ENCODE results near the gene PLXDC2. TPM values are rescaled to one million over a fixed set of nuclear protein-coding genes. Genes with fewer than 3 reads are reported as not detected.

PLXDC2 gene
- total RNA-seq, 2 donors from 2014 or later: 19.5 to 26.4 TPM

DNA sequence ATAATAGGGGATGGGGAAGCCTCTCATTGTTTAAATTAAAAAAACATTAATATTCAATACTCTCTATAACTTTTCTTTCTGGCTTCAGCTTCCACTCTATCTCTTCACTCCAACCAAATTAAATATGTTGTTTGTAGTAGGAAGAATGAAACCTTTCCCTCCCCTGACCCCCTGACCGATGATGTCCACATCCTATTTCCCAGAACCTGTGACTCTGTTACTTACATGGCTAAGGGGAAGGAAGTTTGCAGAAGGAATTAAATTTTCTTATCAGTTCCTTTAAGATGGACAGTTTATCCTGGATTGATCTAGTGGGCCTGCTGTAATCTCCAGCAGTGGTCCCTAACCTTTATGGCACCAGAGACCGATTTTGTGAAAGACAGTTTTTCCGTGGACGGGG lies 130.0 kb downstream of the PLXDC2 start:
- no peaks in the 10 kb centered on the region for H3K36me3 ChIP-seq (ENCODE audit: control insufficient read depth, insufficient read depth, low read length)
- Mint-ChIP-seq H3K9me3 (peaks cover 8% of the 10 kb centered on the region), H3K27me3 (ENCODE audit: insufficient read depth) (no peaks in the 10 kb centered on the region), H3K27ac (no peak overlapping the region), H3K4me3 (no peak overlapping the region), H3K36me3 (ENCODE audit: low read depth) (peaks cover 16% of the 10 kb centered on the region), H3K4me1 (peaks cover 7% of the 10 kb centered on the region)
- no peak overlapping the region for H3K9ac ChIP-seq (ENCODE audit: extremely low read depth, low read length, poor library complexity, severe bottlenecking)
- H3K27me3 ChIP-seq (ENCODE audit: control insufficient read depth, insufficient read depth, low read length, poor library complexity, severe bottlenecking): no peaks in the 10 kb centered on the region
- peaks cover 5% of the 10 kb centered on the region for H3K9me3 ChIP-seq (ENCODE audit: control insufficient read depth, low read length)
- DNase-seq: no peak
- TF ChIP-seq, protein P1, sequence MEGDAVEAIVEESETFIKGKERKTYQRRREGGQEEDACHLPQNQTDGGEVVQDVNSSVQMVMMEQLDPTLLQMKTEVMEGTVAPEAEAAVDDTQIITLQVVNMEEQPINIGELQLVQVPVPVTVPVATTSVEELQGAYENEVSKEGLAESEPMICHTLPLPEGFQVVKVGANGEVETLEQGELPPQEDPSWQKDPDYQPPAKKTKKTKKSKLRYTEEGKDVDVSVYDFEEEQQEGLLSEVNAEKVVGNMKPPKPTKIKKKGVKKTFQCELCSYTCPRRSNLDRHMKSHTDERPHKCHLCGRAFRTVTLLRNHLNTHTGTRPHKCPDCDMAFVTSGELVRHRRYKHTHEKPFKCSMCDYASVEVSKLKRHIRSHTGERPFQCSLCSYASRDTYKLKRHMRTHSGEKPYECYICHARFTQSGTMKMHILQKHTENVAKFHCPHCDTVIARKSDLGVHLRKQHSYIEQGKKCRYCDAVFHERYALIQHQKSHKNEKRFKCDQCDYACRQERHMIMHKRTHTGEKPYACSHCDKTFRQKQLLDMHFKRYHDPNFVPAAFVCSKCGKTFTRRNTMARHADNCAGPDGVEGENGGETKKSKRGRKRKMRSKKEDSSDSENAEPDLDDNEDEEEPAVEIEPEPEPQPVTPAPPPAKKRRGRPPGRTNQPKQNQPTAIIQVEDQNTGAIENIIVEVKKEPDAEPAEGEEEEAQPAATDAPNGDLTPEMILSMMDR (conservative IDR thresholded peaks at IDR 0.05): no peak
- H3K4me1 ChIP-seq (ENCODE audit: control insufficient read depth, insufficient read depth, low read length): peaks cover 3% of the 10 kb centered on the region
- no peak overlapping the region for H3K4me3 ChIP-seq (ENCODE audit: low read length)
- WGBS, 2 experiments (ENCODE audit: insufficient coverage in 1 of 2, insufficient read length in 1 of 2): 98% methylated on average over 4 of the region's 4 CpGs; no CpG with 5 or more reads in 1 of the 2 experiments
- no peak overlapping the region for H3K27ac ChIP-seq (ENCODE audit: low read depth, low read length)

DNA sequence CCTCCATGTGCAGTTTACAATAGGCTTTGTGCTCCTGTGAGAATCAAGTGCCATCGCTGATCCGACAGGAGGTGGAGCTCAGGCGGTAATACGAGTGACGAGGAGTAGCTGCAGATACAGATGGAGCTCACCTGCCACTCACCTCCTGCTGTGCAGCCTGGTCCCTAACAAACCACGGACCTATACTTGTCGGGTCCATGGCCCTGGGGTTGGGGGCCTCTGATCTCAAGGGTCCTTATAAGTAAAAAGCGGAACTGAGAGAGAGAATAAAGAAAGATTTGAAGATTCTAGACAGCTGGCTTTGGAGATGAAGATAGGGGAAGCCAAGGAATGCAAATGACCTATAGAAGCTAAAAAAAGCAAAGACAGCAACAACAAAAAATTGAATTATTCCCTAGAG lies 130.6 kb downstream of the PLXDC2 start:
- Mint-ChIP-seq H3K36me3 (ENCODE audit: low read depth) (peaks cover 16% of the 10 kb centered on the region), H3K27ac (no peak overlapping the region)
- DNase-seq: no peak

DNA sequence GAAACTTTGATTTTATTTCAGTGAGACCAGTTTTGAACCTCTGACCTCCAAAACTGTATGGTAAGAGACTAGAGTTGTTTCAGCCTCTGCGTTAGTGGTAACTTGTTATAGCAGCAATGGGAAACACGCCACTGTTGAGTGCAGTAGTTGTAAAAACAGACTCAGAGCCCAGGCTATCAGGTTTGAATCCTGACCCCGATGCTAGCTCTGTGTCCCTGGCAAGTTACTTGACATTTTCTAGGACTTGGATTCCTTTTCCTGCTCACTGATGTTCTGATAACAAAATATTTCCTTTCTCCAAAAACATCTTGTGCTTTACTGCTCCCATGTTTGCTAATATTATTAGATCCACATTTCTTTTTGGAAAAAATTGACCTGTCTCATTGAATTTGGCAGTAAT lies 131.0 kb downstream of the PLXDC2 start:
- WGBS, 2 experiments (ENCODE audit: insufficient coverage in 1 of 2, insufficient read length in 1 of 2): 73 to 83% methylated on average over 3 of the region's 3 CpGs
- no peak overlapping the region for H3K4me3 Mint-ChIP-seq
- TF ChIP-seq, protein P1 (conservative IDR thresholded peaks at IDR 0.05): no peak
- no peak for DNase-seq
- Histone ChIP-seq H3K4me3 (ENCODE audit: low read length) (no peak overlapping the region), H3K27me3 (ENCODE audit: control insufficient read depth, insufficient read depth, low read length, poor library complexity, severe bottlenecking) (no peaks in the 10 kb centered on the region), H3K9me3 (ENCODE audit: control insufficient read depth, low read length) (peaks cover 5% of the 10 kb centered on the region), H3K9ac (ENCODE audit: extremely low read depth, low read length, poor library complexity, severe bottlenecking) (no peak overlapping the region), H3K36me3 (ENCODE audit: control insufficient read depth, insufficient read depth, low read length) (no peaks in the 10 kb centered on the region), H3K4me1 (ENCODE audit: control insufficient read depth, insufficient read depth, low read length) (no peaks in the 10 kb centered on the region), H3K27ac (ENCODE audit: low read depth, low read length) (no peak overlapping the region)
- no peak overlapping the region for H3K27ac Mint-ChIP-seq
- no peaks in the 10 kb centered on the region for H3K27me3 Mint-ChIP-seq (ENCODE audit: insufficient read depth)
- no peaks in the 10 kb centered on the region for H3K4me1 Mint-ChIP-seq
- peaks cover 8% of the 10 kb centered on the region for H3K9me3 Mint-ChIP-seq
- peaks cover 16% of the 10 kb centered on the region for H3K36me3 Mint-ChIP-seq (ENCODE audit: low read depth)

More for the DNA sequence above, 130.6 kb downstream of the PLXDC2 start:
- no peaks in the 10 kb centered on the region for H3K36me3 ChIP-seq (ENCODE audit: control insufficient read depth, insufficient read depth, low read length)
- H3K9me3 ChIP-seq (ENCODE audit: control insufficient read depth, low read length): peaks cover 5% of the 10 kb centered on the region
- WGBS, 2 experiments (ENCODE audit: insufficient coverage in 1 of 2, insufficient read length in 1 of 2): 93 to 96% methylated on average over 5 to 8 of the region's 8 CpGs
- H3K27ac ChIP-seq (ENCODE audit: low read depth, low read length): no peak overlapping the region
- TF ChIP-seq, protein P1 (conservative IDR thresholded peaks at IDR 0.05): no peak
- H3K4me3 ChIP-seq (ENCODE audit: low read length): no peak overlapping the region
- no peaks in the 10 kb centered on the region for H3K27me3 ChIP-seq (ENCODE audit: control insufficient read depth, insufficient read depth, low read length, poor library complexity, severe bottlenecking)
- peaks cover 1% of the 10 kb centered on the region for H3K4me1 Mint-ChIP-seq
- no peaks in the 10 kb centered on the region for H3K4me1 ChIP-seq (ENCODE audit: control insufficient read depth, insufficient read depth, low read length)
- H3K4me3 Mint-ChIP-seq: no peak overlapping the region
- H3K9ac ChIP-seq (ENCODE audit: extremely low read depth, low read length, poor library complexity, severe bottlenecking): no peak overlapping the region
- peaks cover 8% of the 10 kb centered on the region for H3K9me3 Mint-ChIP-seq
- H3K27me3 Mint-ChIP-seq (ENCODE audit: insufficient read depth): no peaks in the 10 kb centered on the region
